ENCODE results near the gene RGMB. TPM values are rescaled to one million over a fixed set of nuclear protein-coding genes. Genes with fewer than 3 reads are reported as not detected.

The RGMB gene
- total RNA-seq, 2 donors from 2014 or later, result 0.74 to 0.78 TPM

- Mint-ChIP-seq H3K9me3 (no peaks in the 10 kb centered on the region), H3K36me3 (no peaks in the 10 kb centered on the region), H3K27me3 (peaks cover 0 to 13% of the 10 kb centered on the region in 2 donors), H3K4me3 (no peak overlapping the region), H3K4me1 (ENCODE audit: low read depth in 2 of 2) (no peaks in the 10 kb centered on the region), H3K27ac (no peak overlapping the region)
- ATAC-seq (no peak), DNase-seq (ENCODE audit: low spot score) (no peak)
Measured at GRCh38 chr5:98798847-98799246, 25.4 kb downstream of the RGMB start.

- Mint-ChIP-seq H3K27ac (no peak overlapping the region), H3K27me3 (peaks cover 0 to 23% of the 10 kb centered on the region in 2 donors), H3K9me3 (peaks cover 7% of the 10 kb centered on the region), H3K4me3 (no peak overlapping the region), H3K4me1 (ENCODE audit: low read depth in 2 of 2) (no peaks in the 10 kb centered on the region), H3K36me3 (peaks cover 25% of the 10 kb centered on the region)
- no peak for DNase-seq (ENCODE audit: low spot score)
- no peak for ATAC-seq
Measured at GRCh38 chr5:98804066-98804465, 30.6 kb downstream of the RGMB start.

GRCh38 chr5:98805070-98805469 lies 31.6 kb downstream of the RGMB start:
- no peak for DNase-seq (ENCODE audit: low spot score)
- no peak overlapping the region for H3K27ac Mint-ChIP-seq
- H3K4me3 Mint-ChIP-seq, result no peak overlapping the region
- ATAC-seq, result no peak
- H3K36me3 Mint-ChIP-seq, result peaks cover 25% of the 10 kb centered on the region
- H3K9me3 Mint-ChIP-seq, result peaks cover 7% of the 10 kb centered on the region
- peaks cover 0 to 23% of the 10 kb centered on the region in 2 donors for H3K27me3 Mint-ChIP-seq
- no peaks in the 10 kb centered on the region for H3K4me1 Mint-ChIP-seq (ENCODE audit: low read depth in 2 of 2)

GRCh38 chr5:98807806-98808205 lies 34.3 kb downstream of the RGMB start:
- no peak overlapping the region for H3K4me3 Mint-ChIP-seq
- peaks cover 0 to 12% of the 10 kb centered on the region in 2 donors for H3K27me3 Mint-ChIP-seq
- DNase-seq (ENCODE audit: low spot score), result no peak
- H3K4me1 Mint-ChIP-seq (ENCODE audit: low read depth in 2 of 2), result no peaks in the 10 kb centered on the region
- ATAC-seq, result no peak
- peaks cover 7% of the 10 kb centered on the region for H3K9me3 Mint-ChIP-seq
- no peak overlapping the region for H3K27ac Mint-ChIP-seq
- peaks cover 25% of the 10 kb centered on the region for H3K36me3 Mint-ChIP-seq

- peaks cover 0 to 12% of the 10 kb centered on the region in 2 donors for H3K27me3 Mint-ChIP-seq
- ATAC-seq, result no peak
- H3K4me1 Mint-ChIP-seq (ENCODE audit: low read depth in 2 of 2), result no peaks in the 10 kb centered on the region
- peaks cover 7% of the 10 kb centered on the region for H3K9me3 Mint-ChIP-seq
- no peak overlapping the region for H3K27ac Mint-ChIP-seq
- H3K36me3 Mint-ChIP-seq, result peaks cover 24% of the 10 kb centered on the region
- no peak overlapping the region for H3K4me3 Mint-ChIP-seq
- no peak for DNase-seq (ENCODE audit: low spot score)
Measured at GRCh38 chr5:98810206-98810605, 36.7 kb downstream of the RGMB start.

GRCh38 chr5:98813755-98814154 lies 40.3 kb downstream of the RGMB start:
- no peak for DNase-seq (ENCODE audit: low spot score)
- no peak for ATAC-seq
- no peaks in the 10 kb centered on the region for H3K36me3 Mint-ChIP-seq
- no peaks in the 10 kb centered on the region for H3K4me1 Mint-ChIP-seq (ENCODE audit: low read depth in 2 of 2)
- H3K27me3 Mint-ChIP-seq, result peaks cover 3 to 8% of the 10 kb centered on the region in 2 donors
- H3K4me3 Mint-ChIP-seq, result no peak overlapping the region
- H3K27ac Mint-ChIP-seq, result no peak overlapping the region
- H3K9me3 Mint-ChIP-seq, result no peaks in the 10 kb centered on the region

- Mint-ChIP-seq H3K36me3 (peaks cover 7% of the 10 kb centered on the region), H3K4me1 (ENCODE audit: low read depth in 2 of 2) (no peaks in the 10 kb centered on the region), H3K27ac (no peak overlapping the region), H3K4me3 (no peak overlapping the region), H3K27me3 (peaks cover 5 to 12% of the 10 kb centered on the region in 2 donors), H3K9me3 (peaks cover 9% of the 10 kb centered on the region)
- no peak for DNase-seq (ENCODE audit: low spot score)
- no peak for ATAC-seq
Measured at GRCh38 chr5:98816582-98817222, 43.2 kb downstream of the RGMB start.

GRCh38 chr5:98825582-98826375 lies 52.3 kb downstream of the RGMB start:
- H3K36me3 Mint-ChIP-seq, result peaks cover 7% of the 10 kb centered on the region

GRCh38 chr5:98827161-98827560 lies 53.7 kb downstream of the RGMB start:
- no peak for ATAC-seq
- Mint-ChIP-seq H3K9me3 (no peaks in the 10 kb centered on the region), H3K27me3 (no peaks in the 10 kb centered on the region), H3K36me3 (no peaks in the 10 kb centered on the region), H3K27ac (no peak overlapping the region), H3K4me3 (no peak overlapping the region), H3K4me1 (ENCODE audit: low read depth in 2 of 2) (no peaks in the 10 kb centered on the region)
- no peak for DNase-seq (ENCODE audit: low spot score)

More at GRCh38 chr5:98825582-98826375, 52.3 kb downstream of the RGMB start:
- Mint-ChIP-seq H3K4me1 (ENCODE audit: low read depth in 2 of 2) (no peaks in the 10 kb centered on the region), H3K27me3 (no peaks in the 10 kb centered on the region), H3K27ac (no peak overlapping the region), H3K4me3 (no peak overlapping the region), H3K9me3 (peaks cover 6% of the 10 kb centered on the region)
- no peak for DNase-seq (ENCODE audit: low spot score)
- no peak for ATAC-seq

- Mint-ChIP-seq H3K36me3 (no peaks in the 10 kb centered on the region), H3K9me3 (no peaks in the 10 kb centered on the region), H3K4me3 (no peak overlapping the region), H3K27ac (no peak overlapping the region), H3K4me1 (ENCODE audit: low read depth in 2 of 2) (no peaks in the 10 kb centered on the region), H3K27me3 (no peaks in the 10 kb centered on the region)
- no peak for ATAC-seq
- no peak for DNase-seq (ENCODE audit: low spot score)
Measured at GRCh38 chr5:98827588-98828284, 54.3 kb downstream of the RGMB start.

GRCh38 chr5:98836175-98836574 lies 62.7 kb downstream of the RGMB start:
- Mint-ChIP-seq H3K27ac (no peak overlapping the region), H3K4me1 (ENCODE audit: low read depth in 2 of 2) (peaks cover 0 to 6% of the 10 kb centered on the region in 2 donors), H3K27me3 (no peaks in the 10 kb centered on the region)

GRCh38 chr5:98839469-98840383 lies 66.3 kb downstream of the RGMB start:
- H3K27ac Mint-ChIP-seq, result no peak overlapping the region
- H3K4me3 Mint-ChIP-seq, result no peak overlapping the region
- no peaks in the 10 kb centered on the region for H3K27me3 Mint-ChIP-seq
- ATAC-seq (peak; percentile 48 to 70), DNase-seq (ENCODE audit: low spot score) (no peak)
- H3K36me3 Mint-ChIP-seq, result no peaks in the 10 kb centered on the region
- no peaks in the 10 kb centered on the region for H3K9me3 Mint-ChIP-seq
- peaks cover 0 to 6% of the 10 kb centered on the region in 2 donors for H3K4me1 Mint-ChIP-seq (ENCODE audit: low read depth in 2 of 2)

More at GRCh38 chr5:98836175-98836574, 62.7 kb downstream of the RGMB start:
- no peak for ATAC-seq
- no peaks in the 10 kb centered on the region for H3K36me3 Mint-ChIP-seq
- no peak for DNase-seq (ENCODE audit: low spot score)
- no peak overlapping the region for H3K4me3 Mint-ChIP-seq
- no peaks in the 10 kb centered on the region for H3K9me3 Mint-ChIP-seq

GRCh38 chr5:98840946-98841345 lies 67.5 kb downstream of the RGMB start:
- Mint-ChIP-seq H3K9me3 (no peaks in the 10 kb centered on the region), H3K27me3 (no peaks in the 10 kb centered on the region), H3K4me3 (no peak overlapping the region), H3K27ac (no peak overlapping the region), H3K36me3 (no peaks in the 10 kb centered on the region), H3K4me1 (ENCODE audit: low read depth in 2 of 2) (peaks cover 0 to 6% of the 10 kb centered on the region in 2 donors)
- DNase-seq (ENCODE audit: low spot score), result no peak
- no peak for ATAC-seq

Measured in natural killer cell treated with Interleukin-12 subunit alpha and Interleukin-12 subunit beta and Interleukin-15 and Interleukin-18, amount 100 ng/mL, for 72 hours (primary cell).